Posterior vena cava (tissue), 2 donors: ENCODE results near the gene ARFGAP3. TPM values are rescaled to one million over a fixed set of nuclear protein-coding genes. Genes with fewer than 3 reads are reported as not detected.
"Not testable (repeated sequence)": the region's sequence is repeated elsewhere in the genome, so short reads cannot be mapped to it uniquely, and the experiment has no call there.

ENCODE experiments used
- DNase-seq: peaks from one replicate; pipeline ENCODE4 v3.0.0-alpha.2; 2020; ENCODE audit warnings: low spot score
- intact Hi-C, 2 donors: fragments of 100-400 bp; cut with DNase I; formaldehyde crosslinking; loops; one replicate each; pipeline versions ENCODE4 v1.14.1 to v1.14.2; 2022 to 2023
- total RNA-seq, 2 donors: library from RNA; stranded (reverse); fragmentation: NEBNext Ultra II Directional; extraction: Animal tissue kit (Norgen Biotek cat#: 25700); gene quantifications; one replicate each; pipeline ENCODE4 v1.2.1, GENCODE V29; 2021
- donor health status: DM: yes; HTN: yes; CAD: no.
- donor health status: DM: yes; HTN: yes; CAD: no.

The ARFGAP3 gene
- total RNA-seq, 2 donors from 2014 or later = 36.9 to 53.0 TPM

DNA sequence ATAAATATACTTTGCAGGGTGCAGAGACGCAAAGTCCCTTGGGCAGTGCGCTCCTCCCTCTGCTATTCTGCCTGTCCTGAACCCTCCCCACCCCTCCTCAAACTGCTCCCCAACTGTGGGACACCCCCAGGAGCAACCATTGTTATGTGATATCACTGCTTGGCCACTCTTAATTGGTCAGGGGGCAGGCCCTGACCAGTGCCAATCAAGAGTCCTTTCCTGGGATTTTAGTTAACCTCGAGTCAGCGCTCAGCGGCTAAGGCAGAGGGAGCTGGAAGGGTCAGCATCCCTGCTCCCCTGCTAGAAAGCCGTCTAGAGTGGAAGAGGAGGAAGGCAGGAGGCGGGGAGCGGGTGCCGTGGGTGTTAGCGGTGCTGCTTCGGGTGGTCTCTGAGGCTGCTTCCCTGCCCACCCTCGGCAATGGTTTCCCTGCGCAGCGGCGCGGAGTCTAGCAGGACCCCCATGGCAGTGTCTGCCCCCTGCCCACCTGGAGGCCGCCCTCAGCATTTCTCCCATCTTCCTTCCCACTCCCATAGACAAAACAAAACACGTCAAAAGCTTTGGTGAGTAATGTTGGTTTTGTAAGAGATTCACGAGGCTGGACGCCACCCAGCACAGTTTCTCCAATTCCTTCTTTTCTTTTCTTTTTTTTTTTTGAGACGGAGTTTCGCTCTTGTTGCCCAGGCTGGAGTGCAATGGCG lies 98.0 kb downstream of the ARFGAP3 start:
- intact Hi-C loops = loop anchor here in 1 of 2 donors (5.0 kb wide), 1 partner anchor 72 kb away; no protein-coding TSS in a partner anchor

DNA sequence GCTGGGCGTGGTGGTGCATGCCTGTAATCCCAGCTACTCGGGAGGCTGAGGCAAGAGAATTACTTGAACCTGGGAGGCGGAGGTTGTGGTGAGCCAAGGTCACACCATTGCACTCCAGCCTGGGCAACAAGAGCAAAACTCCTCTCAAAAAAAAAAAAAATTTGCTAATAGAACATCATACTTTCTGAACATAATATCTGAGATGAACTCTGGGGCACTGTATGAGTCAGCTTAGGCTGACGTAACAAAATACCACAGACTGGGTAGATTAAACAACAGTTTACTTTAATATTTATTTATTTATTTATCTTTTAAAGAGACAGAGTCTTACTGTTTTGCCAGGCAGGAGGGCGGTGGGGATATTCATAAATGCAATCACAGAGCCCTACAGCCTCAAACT lies 101.5 kb downstream of the ARFGAP3 start:
- intact Hi-C loops = loop anchor here in 1 of 2 donors (5.0 kb wide), 1 partner anchor 68 kb away; no protein-coding TSS in a partner anchor

More for the DNA sequence above, 98.0 kb downstream of the ARFGAP3 start:
- no peak for DNase-seq

DNA sequence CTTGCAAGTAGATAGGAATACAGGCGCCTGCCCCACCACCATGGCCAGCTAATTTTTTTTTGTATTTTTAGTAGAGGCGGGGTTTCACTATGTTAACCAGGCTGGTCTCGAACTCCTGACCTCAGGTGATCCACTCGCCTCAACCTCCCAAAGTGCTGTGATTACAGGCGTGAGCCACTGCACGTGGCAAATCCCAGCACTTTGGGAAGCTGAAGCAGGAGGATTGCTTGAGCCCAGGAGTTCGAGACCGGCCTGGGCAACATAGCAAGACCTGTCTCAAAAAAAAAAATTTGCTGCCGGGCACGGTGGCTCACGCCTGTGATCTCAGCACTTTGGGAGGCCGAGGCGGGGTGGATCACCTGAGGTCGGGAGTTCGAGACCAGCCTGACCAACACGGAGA lies 102.0 kb downstream of the ARFGAP3 start:
- intact Hi-C loops = loop anchor here in 1 of 2 donors (5.0 kb wide), 1 partner anchor 68 kb away; no protein-coding TSS in a partner anchor
- not testable (repeated sequence) for DNase-seq

More for the DNA sequence above, 101.5 kb downstream of the ARFGAP3 start:
- DNase-seq = not testable (repeated sequence)

DNA sequence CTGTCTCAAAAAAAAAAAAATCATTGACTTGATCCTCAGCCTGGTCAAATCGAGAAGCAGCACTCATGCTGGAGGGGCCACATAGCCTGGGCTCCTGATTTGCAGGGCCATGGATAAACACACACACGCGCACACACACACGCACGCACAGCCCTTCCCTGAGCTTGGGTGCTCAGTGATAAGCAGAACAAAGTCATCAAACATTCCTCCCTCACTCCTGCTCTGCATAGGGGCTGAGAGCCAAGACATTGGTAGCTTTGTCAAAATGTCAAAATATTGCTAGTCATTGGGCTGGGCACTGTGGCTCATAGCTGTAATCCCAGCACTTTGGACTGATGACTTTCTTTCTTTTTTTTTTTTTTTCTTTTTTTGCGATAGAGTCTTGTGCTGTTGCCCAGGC lies 102.4 kb downstream of the ARFGAP3 start:
- DNase-seq = no peak
- intact Hi-C loops = loop anchor here in 1 of 2 donors (5.0 kb wide), 1 partner anchor 67 kb away; no protein-coding TSS in a partner anchor

DNA sequence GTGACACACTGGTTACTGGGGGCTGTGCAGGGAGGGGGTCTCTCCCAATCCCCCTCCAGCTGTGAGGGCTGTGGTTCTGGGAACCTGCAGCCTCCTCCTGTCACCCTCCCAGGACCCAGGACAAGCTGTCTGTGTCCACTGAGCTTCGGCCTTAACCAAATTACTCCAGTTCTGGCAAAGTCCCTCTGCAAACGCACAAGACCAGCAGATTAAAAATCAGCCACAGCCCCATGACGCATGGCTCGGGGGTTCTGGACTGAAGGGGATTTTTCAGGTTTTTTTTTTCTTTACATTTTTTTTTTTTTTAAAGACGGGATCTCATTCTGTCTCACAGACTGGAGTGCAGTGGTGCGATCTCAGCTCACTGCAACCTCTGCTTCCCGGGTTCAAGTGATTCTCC lies 104.2 kb downstream of the ARFGAP3 start:
- intact Hi-C loops = no loop called here

DNA sequence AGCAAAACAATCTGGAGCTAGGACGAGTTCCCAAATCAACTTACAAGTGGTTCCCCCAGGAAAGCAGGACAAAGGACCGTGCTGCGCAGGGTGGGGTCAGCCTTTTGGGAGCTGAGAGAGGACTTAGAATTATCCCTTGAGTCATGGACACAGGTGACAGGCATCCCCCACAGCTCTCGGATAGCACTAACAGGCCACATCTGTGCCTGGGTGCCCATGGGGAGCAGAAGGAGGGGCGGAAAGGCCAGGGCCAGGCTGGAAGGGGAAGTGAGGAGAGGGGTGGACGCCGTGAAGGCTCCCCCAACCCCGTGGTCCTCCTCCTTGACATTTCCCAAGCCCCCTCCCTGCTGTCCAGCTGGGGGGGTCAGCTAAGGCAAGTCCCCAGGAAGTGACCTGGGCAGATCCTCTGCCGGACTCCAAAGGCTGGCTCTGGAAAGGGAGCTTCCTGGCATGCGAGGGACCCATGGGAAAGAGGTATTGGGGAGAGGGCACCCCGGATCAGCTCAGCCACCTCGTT lies 104.8 kb downstream of the ARFGAP3 start:
- intact Hi-C loops = no loop called here
- DNase-seq = no peak

More for the DNA sequence above, 104.2 kb downstream of the ARFGAP3 start:
- no peak for DNase-seq

DNA sequence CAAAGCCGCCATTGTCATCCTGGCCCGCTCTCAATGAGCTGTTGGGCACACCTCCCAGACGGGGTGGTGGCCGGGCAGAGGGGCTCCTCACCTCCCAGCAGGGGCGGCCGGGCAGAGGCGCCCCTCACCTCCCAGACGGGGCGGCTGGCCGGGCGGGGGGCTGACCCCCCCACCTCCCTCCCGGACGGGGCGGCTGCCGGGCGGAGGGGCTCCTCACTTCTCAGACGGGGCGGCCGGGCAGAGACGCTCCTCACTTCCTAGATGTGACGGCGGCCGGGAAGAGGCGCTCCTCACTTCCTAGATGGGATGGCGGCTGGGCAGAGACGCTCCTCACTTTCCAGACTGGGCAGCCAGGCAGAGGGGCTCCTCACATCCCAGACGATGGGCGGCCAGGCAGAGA lies 106.7 kb downstream of the ARFGAP3 start:
- DNase-seq, intact Hi-C loops: not testable (repeated sequence)

DNA sequence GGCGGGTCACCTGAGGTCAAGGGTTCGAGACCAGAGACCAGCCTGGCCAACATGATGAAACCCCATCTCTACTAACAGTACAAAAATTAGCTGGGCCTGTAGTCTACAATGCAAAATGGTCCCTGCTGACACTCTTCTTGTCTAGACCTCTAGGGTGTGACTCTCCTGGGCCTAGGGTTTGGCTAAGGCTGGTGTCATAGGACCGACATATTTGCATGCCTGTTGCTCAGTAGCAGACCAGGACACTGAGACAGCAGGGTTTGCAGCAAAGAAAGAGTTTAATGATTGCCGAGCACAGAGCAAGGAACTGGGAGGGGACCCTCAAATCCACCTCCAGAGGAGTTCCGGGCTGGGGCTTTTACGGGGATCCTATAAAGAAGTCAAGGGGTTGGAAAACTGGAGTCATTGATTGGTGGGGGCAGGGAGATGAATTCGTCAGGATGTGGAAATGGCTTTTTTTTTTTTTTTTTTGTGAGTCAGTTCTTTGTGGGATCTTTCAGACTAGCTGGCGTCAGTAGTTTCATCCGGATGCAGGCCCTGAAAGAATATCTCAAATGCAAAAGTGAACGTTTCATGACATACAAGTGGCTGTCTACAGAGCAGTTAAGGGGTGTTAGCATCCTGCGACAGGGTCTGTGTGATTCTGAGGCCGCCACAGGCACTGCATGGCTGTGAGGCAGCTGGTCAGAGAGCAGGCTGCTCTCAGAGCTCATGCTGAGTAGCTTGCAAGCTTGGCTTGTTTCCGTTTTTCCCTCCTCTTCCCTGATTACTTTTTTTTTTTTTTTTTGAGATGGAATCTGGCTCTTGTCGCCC lies 109.2 kb downstream of the ARFGAP3 start:
- DNase-seq = no peak
- intact Hi-C loops = no loop called here

Other genes with a start within 250 kb of the ARFGAP3 start
- gene POLDIP3, start 242.4 kb downstream of the ARFGAP3 start, total RNA-seq = 10 to 100 TPM; 42.8 to 47.5 TPM
- 1 to 10 TPM in 1 of 2 donors, under 1 TPM in 1; 0.56 to 2.0 TPM for gene ATP5MGL, start 216.7 kb downstream of the ARFGAP3 start, total RNA-seq
- 100 to 1,000 TPM; 443 to 468 TPM for gene CYB5R3, start 207.9 kb downstream of the ARFGAP3 start, total RNA-seq
- 10 to 100 TPM; 42.2 to 59.8 TPM for gene A4GALT, start 136.4 kb downstream of the ARFGAP3 start, total RNA-seq
- gene PACSIN2, start 157.9 kb upstream of the ARFGAP3 start, total RNA-seq = 10 to 100 TPM; 71.8 to 85.6 TPM
- gene TTLL1, start 232.1 kb upstream of the ARFGAP3 start, total RNA-seq = 1 to 10 TPM; 5.0 to 7.2 TPM